ENCODE results near the gene COX7A1. TPM values are rescaled to one million over a fixed set of nuclear protein-coding genes. Genes with fewer than 3 reads are reported as not detected.

COX7A1 gene
- total RNA-seq, 1 donor from 2014 or later: not detected

GRCh38 chr19:36150586-36150985 lies 1.7 kb downstream of the COX7A1 start:
- no peak for DNase-seq
- intact Hi-C loops (cut with micrococcal nuclease): no loop called here
- ChIA-PET CTCF (no interaction called here), POLR2A (no interaction called here)
- Mint-ChIP-seq H3K4me1 (no peaks in the 10 kb centered on the region), H3K27ac (no peak overlapping the region), H3K4me3 (no peak overlapping the region), H3K27me3 (no peaks in the 10 kb centered on the region), H3K36me3 (ENCODE audit: low read depth) (peaks cover 59% of the 10 kb centered on the region), H3K9me3 (no peaks in the 10 kb centered on the region)
- ATAC-seq (ENCODE audit: low read depth): no peak
- TF ChIP-seq CTCF (IDR thresholded peaks at IDR 0.05): no peak

- H3K27ac Mint-ChIP-seq: no peak overlapping the region
- TF ChIP-seq CTCF (IDR thresholded peaks at IDR 0.05): no peak
- H3K4me3 Mint-ChIP-seq: no peak overlapping the region
- POLR2A ChIA-PET: no interaction called here
- no peaks in the 10 kb centered on the region for H3K27me3 Mint-ChIP-seq
- no peaks in the 10 kb centered on the region for H3K9me3 Mint-ChIP-seq
- DNase-seq: no peak
- no peaks in the 10 kb centered on the region for H3K4me1 Mint-ChIP-seq
- ATAC-seq (ENCODE audit: low read depth): no peak
- intact Hi-C loops (cut with micrococcal nuclease): no loop called here
- H3K36me3 Mint-ChIP-seq (ENCODE audit: low read depth): peaks cover 62% of the 10 kb centered on the region
- CTCF ChIA-PET: no interaction called here
Measured at GRCh38 chr19:36149673-36150406, 2.4 kb downstream of the COX7A1 start.

- ChIA-PET CTCF (no interaction called here), POLR2A (no interaction called here)
- intact Hi-C loops (cut with micrococcal nuclease): loop anchor here (5.0 kb wide), 1 partner anchor 1467 kb away; the partner anchor contains the start of genes SCGB2B2 and ZNF302
- Mint-ChIP-seq H3K9me3 (no peaks in the 10 kb centered on the region), H3K36me3 (ENCODE audit: low read depth) (peaks cover 76% of the 10 kb centered on the region), H3K27me3 (no peaks in the 10 kb centered on the region), H3K4me1 (peaks cover 12% of the 10 kb centered on the region), H3K27ac (no peak overlapping the region), H3K4me3 (no peak overlapping the region)
- no peak for TF ChIP-seq CTCF (IDR thresholded peaks at IDR 0.05)
- DNase-seq: no peak
- ATAC-seq (ENCODE audit: low read depth): no peak
Measured at GRCh38 chr19:36144624-36145023, 7.6 kb downstream of the COX7A1 start.

GRCh38 chr19:36142496-36142895 lies 9.8 kb downstream of the COX7A1 start:
- Mint-ChIP-seq H3K4me1 (peaks cover 12% of the 10 kb centered on the region), H3K9me3 (no peaks in the 10 kb centered on the region), H3K27me3 (no peaks in the 10 kb centered on the region), H3K27ac (no peak overlapping the region), H3K36me3 (ENCODE audit: low read depth) (peaks cover 57% of the 10 kb centered on the region), H3K4me3 (no peak overlapping the region)
- TF ChIP-seq CTCF (IDR thresholded peaks at IDR 0.05): no peak
- ChIA-PET POLR2A (interaction anchor here (0.6 kb wide), 1 partner anchor 248 kb away, joined by 4 read pairs; no protein-coding TSS in a partner anchor), CTCF (interaction anchor here (0.9 kb wide), 1 partner anchor 14 kb away, joined by 3 read pairs; no protein-coding TSS in a partner anchor)
- intact Hi-C loops (cut with micrococcal nuclease): loop anchor here (5.0 kb wide), 1 partner anchor 1465 kb away; the partner anchor contains the start of genes SCGB2B2 and ZNF302
- ATAC-seq (ENCODE audit: low read depth): no peak
- DNase-seq: no peak

GRCh38 chr19:36142046-36142445 lies 10.2 kb downstream of the COX7A1 start:
- TF ChIP-seq CTCF (IDR thresholded peaks at IDR 0.05): no peak
- DNase-seq (no peak), ATAC-seq (ENCODE audit: low read depth) (no peak)
- H3K4me3 Mint-ChIP-seq: no peak overlapping the region
- CTCF ChIA-PET: interaction anchor here (0.9 kb wide), 1 partner anchor 14 kb away, joined by 3 read pairs; no protein-coding TSS in a partner anchor
- no peak overlapping the region for H3K27ac Mint-ChIP-seq
- POLR2A ChIA-PET: interaction anchor here (0.6 kb wide), 1 partner anchor 248 kb away, joined by 4 read pairs; no protein-coding TSS in a partner anchor
- H3K4me1 Mint-ChIP-seq: peaks cover 12% of the 10 kb centered on the region
- no peaks in the 10 kb centered on the region for H3K9me3 Mint-ChIP-seq
- intact Hi-C loops (cut with micrococcal nuclease): loop anchor here (5.0 kb wide), 1 partner anchor 1465 kb away; the partner anchor contains the start of genes SCGB2B2 and ZNF302
- H3K27me3 Mint-ChIP-seq: no peaks in the 10 kb centered on the region
- peaks cover 54% of the 10 kb centered on the region for H3K36me3 Mint-ChIP-seq (ENCODE audit: low read depth)

All from activated B cell treated with CpG ODN at 0.5 μM for 24 hours (primary cell).